Colonic mucosa (tissue), 4 donors: ENCODE measurements around the gene PGR. TPM values are rescaled to one million over a fixed set of nuclear protein-coding genes. Genes with fewer than 3 reads are reported as not detected.

Experiments
- DNase-seq: peaks from one replicate; pipeline ENCODE4 v3.0.0-alpha.2; 2020
- H3K27ac ChIP-seq: fragments of 200-600 bp; one replicate; pipeline ENCODE4 v1.8.0; 2021
- H3K27me3 ChIP-seq: fragments of 200-600 bp; one replicate; pipeline ENCODE4 v1.8.0; 2021
- H3K36me3 ChIP-seq: fragments of 200-600 bp; one replicate; pipeline ENCODE4 v1.8.0; 2021
- H3K4me1 ChIP-seq: fragments of 200-600 bp; one replicate; pipeline ENCODE4 v1.8.0; 2021; ENCODE audit warnings: mild to moderate bottlenecking
- H3K4me3 ChIP-seq: fragments of 200-600 bp; one replicate; pipeline ENCODE4 v1.8.0; 2021
- H3K9ac ChIP-seq, 2 donors: one replicate each; pipeline ENCODE4 v1.7.0; 2013; ENCODE audit warnings: control low read depth in 2 of 2, low read depth in 2 of 2, low read length in 2 of 2
- H3K9me3 ChIP-seq: fragments of 200-600 bp; one replicate; pipeline ENCODE4 v1.8.0; 2021
- CTCF ChIP-seq: fragments of 200-600 bp; IDR thresholded peaks from one replicate; pipeline ENCODE4 v1.8.0; 2022; ENCODE audit warnings: antibody characterized with exemption, mild to moderate bottlenecking
- intact Hi-C: fragments of 100-400 bp; cut with DNase I; formaldehyde crosslinking; loops from one replicate; pipeline ENCODE4 v1.14.1; 2022
- total RNA-seq, 2 donors: library from RNA; stranded (reverse); fragmentation: NEBNext Ultra II Directional in 1 of 2; extraction: Animal tissue kit (Norgen Biotek cat#: 25700) in 1 of 2; gene quantifications; one replicate each; pipeline ENCODE4 v1.2.1, GENCODE V29; 2021
- donor health status: healthy.
- donor health status: DM: no; HTN: no; CAD: no.
- donor health status: DM: no; HTN: no; CAD: no.

The PGR gene
- total RNA-seq, 2 donors from 2014 or later = 0.27 to 0.69 TPM

- Histone ChIP-seq H3K4me1 (no peaks in the 10 kb centered on the region), H3K27me3 (no peaks in the 10 kb centered on the region), H3K27ac (no peak overlapping the region), H3K4me3 (no peak overlapping the region), H3K9me3 (no peaks in the 10 kb centered on the region), H3K9ac (no peak overlapping the region), H3K36me3 (no peaks in the 10 kb centered on the region)
- DNase-seq = no peak
- no peak for TF ChIP-seq CTCF
- intact Hi-C loops = no loop called here
Observed at GRCh38 chr11:101100601-101101000, 29.0 kb downstream of the PGR start.

DNA sequence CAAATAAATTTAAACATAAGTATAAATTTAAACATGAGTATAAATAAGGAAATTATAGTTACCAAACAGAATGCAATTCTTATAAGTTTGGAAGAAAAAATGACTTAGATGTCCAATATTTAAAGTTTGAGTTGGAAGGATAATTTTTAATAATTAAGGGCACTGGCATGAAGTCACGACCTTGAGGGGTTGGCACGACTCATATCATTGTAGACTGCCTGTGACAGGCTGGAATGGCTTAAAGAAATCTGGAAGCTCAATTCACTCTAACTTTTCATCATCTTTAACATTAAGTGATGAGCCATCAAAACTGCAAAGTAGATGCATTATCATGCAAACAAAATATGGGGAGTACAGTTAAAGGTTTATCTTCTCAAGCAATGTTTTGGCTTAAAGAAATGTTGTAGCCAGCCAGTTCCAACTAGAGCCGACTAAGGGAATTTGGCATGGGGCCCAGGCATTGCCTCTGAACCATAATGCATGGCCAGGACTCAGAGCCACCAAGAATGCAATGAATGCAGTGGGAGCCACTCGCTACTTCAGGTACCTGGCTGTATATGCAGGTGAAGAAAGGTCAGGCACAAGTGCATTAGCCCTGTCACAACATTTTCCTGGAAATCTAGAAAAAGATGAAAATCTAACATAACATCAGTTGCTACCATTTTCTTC lies 33.4 kb downstream of the PGR start:
- no peak for DNase-seq
- intact Hi-C loops = no loop called here
- H3K27me3 ChIP-seq = no peaks in the 10 kb centered on the region
- TF ChIP-seq CTCF = no peak
- no peak overlapping the region for H3K4me3 ChIP-seq
- H3K27ac ChIP-seq = no peak overlapping the region
- no peaks in the 10 kb centered on the region for H3K4me1 ChIP-seq
- H3K36me3 ChIP-seq = no peaks in the 10 kb centered on the region
- H3K9me3 ChIP-seq = no peaks in the 10 kb centered on the region
- no peak overlapping the region for H3K9ac ChIP-seq

DNA sequence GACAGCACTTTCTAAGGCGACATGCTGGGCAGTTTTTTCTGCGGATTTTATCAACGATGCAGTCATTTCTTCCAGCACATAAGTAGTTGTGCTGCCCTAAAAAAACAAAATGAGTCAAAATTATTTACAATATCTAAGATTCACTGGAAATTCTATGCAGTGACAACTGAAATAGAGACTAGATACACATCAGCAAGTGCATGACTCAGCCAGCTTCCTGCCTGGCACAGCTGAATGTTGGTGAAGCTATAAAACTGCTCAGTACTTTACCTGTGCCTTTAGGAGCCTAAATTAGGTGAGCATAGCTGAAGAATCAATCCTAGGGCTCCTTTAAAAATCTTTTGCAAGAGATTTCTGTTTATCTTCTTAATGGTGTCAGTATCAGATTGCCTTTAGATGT lies 37.8 kb downstream of the PGR start:
- no peak for DNase-seq
- H3K9me3 ChIP-seq = no peaks in the 10 kb centered on the region
- TF ChIP-seq CTCF = no peak
- no peak overlapping the region for H3K4me3 ChIP-seq
- no peak overlapping the region for H3K9ac ChIP-seq
- H3K27ac ChIP-seq = no peak overlapping the region
- intact Hi-C loops = no loop called here
- H3K27me3 ChIP-seq = no peaks in the 10 kb centered on the region
- H3K36me3 ChIP-seq = no peaks in the 10 kb centered on the region
- no peaks in the 10 kb centered on the region for H3K4me1 ChIP-seq

- H3K9me3 ChIP-seq = no peaks in the 10 kb centered on the region
- no peaks in the 10 kb centered on the region for H3K27me3 ChIP-seq
- intact Hi-C loops = no loop called here
- no peak for DNase-seq
- H3K4me1 ChIP-seq = no peaks in the 10 kb centered on the region
- H3K9ac ChIP-seq = no peak overlapping the region
- no peaks in the 10 kb centered on the region for H3K36me3 ChIP-seq
- no peak for TF ChIP-seq CTCF
- H3K4me3 ChIP-seq = no peak overlapping the region
- no peak overlapping the region for H3K27ac ChIP-seq
Observed at GRCh38 chr11:101090679-101091270, 38.8 kb downstream of the PGR start.

DNA sequence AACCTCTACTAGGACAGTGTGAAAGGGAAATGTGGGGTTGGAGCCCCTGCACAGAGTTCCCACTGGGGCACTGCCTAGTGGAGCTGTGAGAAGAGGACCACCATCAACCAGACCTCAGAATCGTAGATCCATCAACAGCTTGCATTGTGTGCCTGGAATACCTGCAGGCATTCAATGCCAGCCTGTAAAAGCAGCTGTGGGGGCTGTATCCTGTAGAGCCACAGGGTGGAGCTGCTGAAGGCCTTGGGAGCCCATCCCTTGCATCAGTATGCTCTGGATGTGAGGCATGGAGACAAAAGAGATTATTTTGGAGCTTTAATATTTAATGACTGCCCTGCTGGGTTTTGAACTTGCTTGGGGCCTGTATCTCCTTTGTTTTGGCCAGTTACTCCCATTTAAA lies 46.3 kb downstream of the PGR start:
- Histone ChIP-seq H3K9ac (no peak overlapping the region), H3K9me3 (no peaks in the 10 kb centered on the region), H3K27ac (no peak overlapping the region), H3K27me3 (no peaks in the 10 kb centered on the region), H3K36me3 (no peaks in the 10 kb centered on the region), H3K4me1 (no peaks in the 10 kb centered on the region), H3K4me3 (no peak overlapping the region)
- no peak for TF ChIP-seq CTCF
- intact Hi-C loops = no loop called here
- DNase-seq = no peak
